Stomach smooth muscle (tissue), 2 donors: Measurements from ENCODE around the gene TERB1.

Experiments
- H3K27ac ChIP-seq: one replicate; pipeline ENCODE4 v1.7.0; 2013; ENCODE audit warnings: mild to moderate bottlenecking, low read length, inconsistent platforms
- H3K27me3 ChIP-seq, 2 donors: one replicate each; pipeline ENCODE4 v1.7.0; 2013; ENCODE audit warnings: low read length in 2 of 2; ENCODE audit not compliant: insufficient read depth in 2 of 2, control insufficient read depth in 1 of 2
- H3K36me3 ChIP-seq, 2 donors: one replicate each; pipeline ENCODE4 v1.7.0; 2013; ENCODE audit warnings: low read length in 2 of 2; ENCODE audit not compliant: control insufficient read depth in 2 of 2, insufficient read depth in 2 of 2
- H3K4me1 ChIP-seq: one replicate; pipeline ENCODE4 v1.7.0; 2013; ENCODE audit warnings: low read length; ENCODE audit not compliant: control insufficient read depth, insufficient read depth
- H3K4me3 ChIP-seq, 2 donors: one replicate each; pipeline ENCODE4 v1.7.0; 2013; ENCODE audit warnings: low read length in 2 of 2
- H3K9ac ChIP-seq, 2 donors: one replicate each; pipeline ENCODE4 v1.7.0; 2013; ENCODE audit warnings: low read length in 2 of 2, mild to moderate bottlenecking in 1 of 2
- H3K9me3 ChIP-seq, 2 donors: one replicate each; pipeline ENCODE4 v1.7.0; 2013; ENCODE audit warnings: low read length in 2 of 2; ENCODE audit not compliant: control insufficient read depth in 2 of 2
- donor health status: healthy.
- donor health status: Pancreatic carcinoma.

Gene TERB1

GRCh38 chr16:66844342-66845079 is 43.1 kb upstream of the TERB1 start, which contains the start of gene CA7:
Gene CA7, plus strand, starts transcription at chr16:66844414. Its CDS starts 74 bp downstream, at chr16:66844488.
- peaks cover 29 to 31% of the 10 kb centered on the region in 2 donors for H3K27me3 ChIP-seq
- no peaks in the 10 kb centered on the region for H3K36me3 ChIP-seq
- H3K27ac ChIP-seq, result no peak within 1 kb of the TSS
- no peaks in the 10 kb centered on the region for H3K9me3 ChIP-seq
- peak within 1 kb of the TSS in 1 of 2 donors; percentile 22 for H3K9ac ChIP-seq
- H3K4me3 ChIP-seq, result peak within 1 kb of the TSS; percentile 59 to 69
- peaks cover 11% of the 10 kb centered on the region for H3K4me1 ChIP-seq

GRCh38 chr16:66844009-66844341 is 42.6 kb upstream of the TERB1 start:
- peak overlapping the region; percentile 59 to 69 for H3K4me3 ChIP-seq
- H3K27me3 ChIP-seq, result peaks cover 29 to 31% of the 10 kb centered on the region in 2 donors

GRCh38 chr16:66843191-66843590 is 41.8 kb upstream of the TERB1 start:
- no peaks in the 10 kb centered on the region for H3K9me3 ChIP-seq
- H3K36me3 ChIP-seq, result no peaks in the 10 kb centered on the region
- no peak overlapping the region for H3K4me3 ChIP-seq
- H3K4me1 ChIP-seq, result peaks cover 11% of the 10 kb centered on the region
- H3K27me3 ChIP-seq, result peaks cover 29 to 31% of the 10 kb centered on the region in 2 donors
- no peak overlapping the region for H3K27ac ChIP-seq
- H3K9ac ChIP-seq, result no peak overlapping the region

More at GRCh38 chr16:66844009-66844341, 42.6 kb upstream of the TERB1 start:
- Histone ChIP-seq H3K36me3 (no peaks in the 10 kb centered on the region), H3K4me1 (peaks cover 11% of the 10 kb centered on the region), H3K9me3 (no peaks in the 10 kb centered on the region), H3K27ac (no peak overlapping the region), H3K9ac (no peak overlapping the region)

- Histone ChIP-seq H3K27me3 (peaks cover 29 to 31% of the 10 kb centered on the region in 2 donors), H3K9ac (no peak overlapping the region), H3K36me3 (no peaks in the 10 kb centered on the region), H3K4me3 (no peak overlapping the region), H3K4me1 (peaks cover 11% of the 10 kb centered on the region), H3K9me3 (no peaks in the 10 kb centered on the region), H3K27ac (no peak overlapping the region)
Observed at GRCh38 chr16:66842765-66843164, 41.4 kb upstream of the TERB1 start.

GRCh38 chr16:66841366-66841765 is 40.0 kb upstream of the TERB1 start:
- no peak overlapping the region for H3K4me3 ChIP-seq
- no peaks in the 10 kb centered on the region for H3K9me3 ChIP-seq
- peaks cover 22 to 29% of the 10 kb centered on the region in 2 donors for H3K27me3 ChIP-seq
- H3K27ac ChIP-seq, result no peak overlapping the region
- H3K9ac ChIP-seq, result no peak overlapping the region
- no peaks in the 10 kb centered on the region for H3K36me3 ChIP-seq
- peaks cover 11% of the 10 kb centered on the region for H3K4me1 ChIP-seq

GRCh38 chr16:66840883-66841282 is 39.5 kb upstream of the TERB1 start:
- H3K4me1 ChIP-seq, result peaks cover 11% of the 10 kb centered on the region
- H3K36me3 ChIP-seq, result no peaks in the 10 kb centered on the region
- H3K9ac ChIP-seq, result no peak overlapping the region
- H3K27ac ChIP-seq, result no peak overlapping the region
- H3K4me3 ChIP-seq, result no peak overlapping the region
- H3K27me3 ChIP-seq, result peaks cover 18 to 24% of the 10 kb centered on the region in 2 donors
- H3K9me3 ChIP-seq, result no peaks in the 10 kb centered on the region

- H3K36me3 ChIP-seq, result no peaks in the 10 kb centered on the region
- no peak overlapping the region for H3K4me3 ChIP-seq
- no peak overlapping the region for H3K27ac ChIP-seq
- no peaks in the 10 kb centered on the region for H3K27me3 ChIP-seq
- H3K9ac ChIP-seq, result no peak overlapping the region
- H3K9me3 ChIP-seq, result no peaks in the 10 kb centered on the region
- H3K4me1 ChIP-seq, result peaks cover 6% of the 10 kb centered on the region
Observed at GRCh38 chr16:66834746-66835145, 33.4 kb upstream of the TERB1 start.

GRCh38 chr16:66832661-66833305 is 31.4 kb upstream of the TERB1 start:
- no peak overlapping the region for H3K9ac ChIP-seq
- no peaks in the 10 kb centered on the region for H3K9me3 ChIP-seq
- no peak overlapping the region for H3K4me3 ChIP-seq
- H3K27ac ChIP-seq, result no peak overlapping the region
- peaks cover 16% of the 10 kb centered on the region for H3K4me1 ChIP-seq
- H3K36me3 ChIP-seq, result peaks cover 2 to 3% of the 10 kb centered on the region in 2 donors
- no peaks in the 10 kb centered on the region for H3K27me3 ChIP-seq

GRCh38 chr16:66832190-66832589 is 30.8 kb upstream of the TERB1 start:
- Histone ChIP-seq H3K9ac (peak overlapping the region in 1 of 2 donors; percentile 21), H3K36me3 (peaks cover 4% of the 10 kb centered on the region in 2 donors), H3K4me1 (peaks cover 16% of the 10 kb centered on the region), H3K27me3 (no peaks in the 10 kb centered on the region), H3K9me3 (no peaks in the 10 kb centered on the region), H3K27ac (no peak overlapping the region), H3K4me3 (no peak overlapping the region)

- Histone ChIP-seq H3K4me3 (peak within 1 kb of the TSS; percentile 64 to 84), H3K27me3 (no peaks in the 10 kb centered on the region), H3K9ac (peak within 1 kb of the TSS; percentile 86 to 88), H3K4me1 (peaks cover 16% of the 10 kb centered on the region), H3K27ac (peak within 1 kb of the TSS; percentile 76), H3K36me3 (peaks cover 8 to 9% of the 10 kb centered on the region in 2 donors), H3K9me3 (no peaks in the 10 kb centered on the region)
Observed at GRCh38 chr16:66830422-66831404, 29.3 kb upstream of the TERB1 start, which contains the start of gene NAE1. Gene NAE1, minus strand, starts transcription at chr16:66830976. Its CDS starts 77 bp downstream, at chr16:66830899.
